D721Med (cell line): Measurements from ENCODE around the gene NAV3.

Experiments used
- DNase-seq: peaks from one replicate; pipeline ENCODE4 v3.0.0; 2011; ENCODE audit warnings: low spot score; ENCODE audit not compliant: insufficient read length
- FAIRE-seq: peaks from 2 replicates; lab custom pipeline; 2011; peaks lifted over from hg19 to GRCh38; lab: Jason Lieb, UNC
- TF ChIP-seq, protein P1 (sequence below): IDR thresholded peaks from 2 replicates; pipeline ENCODE4 v1.5.1; 2012; ENCODE audit warnings: mild to moderate bottlenecking, control low read depth; ENCODE audit not compliant: insufficient read depth; ENCODE audit errors: missing control alignments

Gene NAV3

DNA sequence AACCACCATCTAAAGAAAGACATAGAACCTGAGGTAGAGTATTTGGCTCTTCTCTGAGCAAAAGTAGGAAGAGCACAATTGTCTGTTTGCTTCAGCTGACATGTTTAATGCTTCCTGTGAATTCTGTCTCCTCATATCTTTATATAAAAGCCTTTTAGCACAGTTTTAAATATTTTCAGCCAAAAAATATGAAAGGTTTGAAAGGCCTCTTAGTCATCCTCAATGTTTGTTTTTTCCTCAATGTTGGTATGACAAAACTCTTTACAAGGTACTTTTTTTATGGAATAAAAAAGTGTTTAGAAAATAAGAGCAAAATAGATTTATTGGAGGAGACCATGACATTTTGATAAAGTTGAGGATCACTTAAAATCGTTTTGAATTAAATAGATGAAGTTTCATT is 360.9 kb downstream of the NAV3 start:
- no peak for FAIRE-seq
- TF ChIP-seq, protein P1, sequence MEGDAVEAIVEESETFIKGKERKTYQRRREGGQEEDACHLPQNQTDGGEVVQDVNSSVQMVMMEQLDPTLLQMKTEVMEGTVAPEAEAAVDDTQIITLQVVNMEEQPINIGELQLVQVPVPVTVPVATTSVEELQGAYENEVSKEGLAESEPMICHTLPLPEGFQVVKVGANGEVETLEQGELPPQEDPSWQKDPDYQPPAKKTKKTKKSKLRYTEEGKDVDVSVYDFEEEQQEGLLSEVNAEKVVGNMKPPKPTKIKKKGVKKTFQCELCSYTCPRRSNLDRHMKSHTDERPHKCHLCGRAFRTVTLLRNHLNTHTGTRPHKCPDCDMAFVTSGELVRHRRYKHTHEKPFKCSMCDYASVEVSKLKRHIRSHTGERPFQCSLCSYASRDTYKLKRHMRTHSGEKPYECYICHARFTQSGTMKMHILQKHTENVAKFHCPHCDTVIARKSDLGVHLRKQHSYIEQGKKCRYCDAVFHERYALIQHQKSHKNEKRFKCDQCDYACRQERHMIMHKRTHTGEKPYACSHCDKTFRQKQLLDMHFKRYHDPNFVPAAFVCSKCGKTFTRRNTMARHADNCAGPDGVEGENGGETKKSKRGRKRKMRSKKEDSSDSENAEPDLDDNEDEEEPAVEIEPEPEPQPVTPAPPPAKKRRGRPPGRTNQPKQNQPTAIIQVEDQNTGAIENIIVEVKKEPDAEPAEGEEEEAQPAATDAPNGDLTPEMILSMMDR, result no peak
- no peak for DNase-seq

DNA sequence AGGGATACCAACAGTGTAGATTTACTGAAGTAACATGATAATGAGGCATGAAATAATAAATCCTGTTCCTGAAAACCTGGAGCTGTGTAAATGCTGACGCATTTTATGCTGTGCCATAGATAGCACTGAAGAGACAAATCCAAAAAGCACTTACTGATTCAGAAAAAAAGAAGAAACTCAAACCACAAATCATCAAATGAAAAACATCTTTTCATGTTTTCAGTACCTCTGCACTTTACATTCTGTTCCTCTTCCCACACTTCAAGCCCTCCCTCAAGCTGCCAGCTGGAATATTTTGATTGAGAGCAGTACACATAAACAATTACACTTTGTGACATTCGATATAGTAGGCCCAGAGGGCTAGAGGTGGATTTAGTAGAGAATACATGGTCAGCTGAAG is 362.3 kb downstream of the NAV3 start:
- TF ChIP-seq, protein P1, result no peak
- FAIRE-seq (no peak), DNase-seq (no peak)

- no peak for FAIRE-seq
- TF ChIP-seq, protein P1, result no peak
Measured at GRCh38 chr12:78194448-78194847, 363.8 kb downstream of the NAV3 start.

DNA sequence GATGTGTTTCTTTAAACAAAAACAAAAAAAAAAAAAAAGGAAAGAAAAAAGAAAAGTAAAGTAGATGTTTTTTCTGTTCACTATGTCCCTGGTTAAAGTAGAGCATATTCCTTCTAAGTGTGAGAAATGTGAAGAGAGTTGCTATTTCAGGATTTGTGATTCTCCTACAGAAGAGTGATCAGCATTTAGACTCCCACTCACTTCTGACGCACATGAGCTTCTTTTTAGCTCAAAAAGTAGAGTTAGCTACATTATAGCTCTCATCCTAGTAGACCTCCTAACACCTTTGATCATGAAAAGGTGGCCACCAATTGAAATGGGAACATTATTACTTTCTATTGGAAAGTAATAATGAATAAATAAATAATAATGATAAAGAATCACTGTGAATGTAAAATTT is 368.2 kb downstream of the NAV3 start:
- TF ChIP-seq, protein P1, result no peak
- no peak for DNase-seq
- FAIRE-seq, result no peak

More at GRCh38 chr12:78194448-78194847, 363.8 kb downstream of the NAV3 start:
- no peak for DNase-seq

DNA sequence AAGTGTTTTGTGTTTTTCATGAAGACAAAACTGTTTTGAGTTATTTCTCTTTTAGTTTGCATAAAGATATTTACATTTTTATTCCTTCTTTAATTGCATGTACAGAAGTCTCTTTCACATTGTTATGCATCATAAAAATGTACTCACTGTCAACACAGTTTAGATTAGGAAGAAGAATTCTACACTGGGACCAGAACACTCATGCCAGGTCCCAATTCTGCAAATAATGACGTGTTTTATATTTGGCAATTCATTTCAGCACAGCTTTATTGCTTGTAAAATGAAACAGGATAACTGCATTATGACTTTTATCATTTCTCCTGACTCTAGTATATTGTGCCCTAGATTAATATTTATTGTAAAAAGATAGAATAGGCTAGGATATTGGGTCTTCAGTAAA is 369.2 kb downstream of the NAV3 start:
- DNase-seq (no peak), FAIRE-seq (no peak)

DNA sequence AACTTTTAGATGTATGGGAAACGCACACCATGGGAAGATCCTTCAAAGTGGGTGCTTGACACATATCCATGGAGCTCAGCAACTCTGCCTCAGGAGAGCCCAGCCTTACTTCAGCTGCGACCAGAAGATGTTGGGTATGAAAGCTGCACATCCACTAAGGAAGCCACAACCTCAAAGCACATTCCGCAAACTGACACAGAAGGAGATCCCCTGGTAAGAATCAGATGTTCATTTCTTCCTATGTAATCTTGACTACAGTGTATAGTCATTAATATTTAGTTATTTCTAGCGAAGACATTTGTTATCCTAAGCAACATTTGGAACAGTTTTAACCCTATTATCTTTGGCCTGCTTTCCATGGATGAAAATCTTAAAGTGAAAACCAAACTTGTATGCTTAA is 374.2 kb downstream of the NAV3 start:
- TF ChIP-seq, protein P1, result no peak
- DNase-seq (no peak), FAIRE-seq (no peak)

More for the DNA sequence above, 369.2 kb downstream of the NAV3 start:
- TF ChIP-seq, protein P1, result no peak

DNA sequence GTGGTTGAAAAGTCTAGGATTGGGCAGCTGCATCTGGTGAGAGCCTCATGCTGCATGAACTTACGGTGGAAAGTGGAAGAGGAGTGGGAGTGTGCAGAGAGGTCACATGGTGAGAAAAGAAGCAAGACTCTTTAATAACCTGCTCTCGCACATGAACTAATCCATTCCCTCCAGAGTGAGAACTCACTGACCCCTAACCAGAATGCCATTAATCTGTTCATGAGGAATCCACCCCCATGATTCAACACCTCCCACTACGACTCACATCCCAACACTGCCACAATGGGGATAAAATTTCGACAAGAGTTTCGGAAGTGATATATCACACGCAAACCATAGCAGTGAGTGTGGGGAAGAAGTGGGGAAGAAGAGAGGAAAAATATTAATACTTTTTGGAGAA is 377.4 kb downstream of the NAV3 start:
- DNase-seq, result no peak
- TF ChIP-seq, protein P1, result no peak
- no peak for FAIRE-seq
